Measurements from ENCODE around the gene OR51T1. TPM values are rescaled to one million over a fixed set of nuclear protein-coding genes. Genes with fewer than 3 reads are reported as not detected.

OR51T1 gene
- total and polyA plus RNA-seq, 4 donors, result not detected

GRCh38 chr11:4921796-4922195 lies 40.1 kb downstream of the OR51T1 start:
- ATAC-seq (ENCODE audit: insufficient read depth, low FRiP score) (no peak), DNase-seq (no peak)
- no peaks in the 10 kb centered on the region for H3K36me3 ChIP-seq (ENCODE audit: control insufficient read depth in 4 of 4, insufficient read depth in 4 of 4, low read length in 4 of 4)
- H3K4me3 ChIP-seq, result no peak overlapping the region
- TF ChIP-seq, protein P1, sequence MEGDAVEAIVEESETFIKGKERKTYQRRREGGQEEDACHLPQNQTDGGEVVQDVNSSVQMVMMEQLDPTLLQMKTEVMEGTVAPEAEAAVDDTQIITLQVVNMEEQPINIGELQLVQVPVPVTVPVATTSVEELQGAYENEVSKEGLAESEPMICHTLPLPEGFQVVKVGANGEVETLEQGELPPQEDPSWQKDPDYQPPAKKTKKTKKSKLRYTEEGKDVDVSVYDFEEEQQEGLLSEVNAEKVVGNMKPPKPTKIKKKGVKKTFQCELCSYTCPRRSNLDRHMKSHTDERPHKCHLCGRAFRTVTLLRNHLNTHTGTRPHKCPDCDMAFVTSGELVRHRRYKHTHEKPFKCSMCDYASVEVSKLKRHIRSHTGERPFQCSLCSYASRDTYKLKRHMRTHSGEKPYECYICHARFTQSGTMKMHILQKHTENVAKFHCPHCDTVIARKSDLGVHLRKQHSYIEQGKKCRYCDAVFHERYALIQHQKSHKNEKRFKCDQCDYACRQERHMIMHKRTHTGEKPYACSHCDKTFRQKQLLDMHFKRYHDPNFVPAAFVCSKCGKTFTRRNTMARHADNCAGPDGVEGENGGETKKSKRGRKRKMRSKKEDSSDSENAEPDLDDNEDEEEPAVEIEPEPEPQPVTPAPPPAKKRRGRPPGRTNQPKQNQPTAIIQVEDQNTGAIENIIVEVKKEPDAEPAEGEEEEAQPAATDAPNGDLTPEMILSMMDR (IDR thresholded peaks at IDR 0.05; ENCODE audit: control extremely low read depth, extremely low read depth), result no peak
- H3K9me3 ChIP-seq (ENCODE audit: control insufficient read depth in 4 of 4, insufficient read depth in 3 of 4, low read length in 3 of 4), result peaks cover 0 to 3% (median 0%) of the 10 kb centered on the region in 4 donors
- WGBS, 2 donors, result 75 to 76% methylated on average over 1 of the region's 1 CpG
- no peaks in the 10 kb centered on the region for H3K4me1 ChIP-seq (ENCODE audit: control insufficient read depth in 5 of 5, insufficient read depth in 5 of 5, low read length in 5 of 5)
- H3K27me3 ChIP-seq (ENCODE audit: control insufficient read depth in 3 of 3, insufficient read depth in 3 of 3, low read length in 2 of 3), result no peaks in the 10 kb centered on the region
- H3K9ac ChIP-seq (ENCODE audit: insufficient read depth in 1 of 2, low read length in 2 of 2), result no peak overlapping the region
- H3K27ac ChIP-seq (ENCODE audit: low read depth in 1 of 2, low read length in 1 of 2), result no peak overlapping the region

GRCh38 chr11:4922304-4922703 lies 40.6 kb downstream of the OR51T1 start:
- no peaks in the 10 kb centered on the region for H3K4me1 ChIP-seq (ENCODE audit: control insufficient read depth in 5 of 5, insufficient read depth in 5 of 5, low read length in 5 of 5)
- H3K36me3 ChIP-seq (ENCODE audit: control insufficient read depth in 4 of 4, insufficient read depth in 4 of 4, low read length in 4 of 4), result no peaks in the 10 kb centered on the region
- no peak overlapping the region for H3K9ac ChIP-seq (ENCODE audit: insufficient read depth in 1 of 2, low read length in 2 of 2)
- TF ChIP-seq, protein P1 (IDR thresholded peaks at IDR 0.05; ENCODE audit: control extremely low read depth, extremely low read depth), result no peak
- WGBS, 2 donors, result 67 to 69% methylated on average over 1 of the region's 1 CpG
- no peak for ATAC-seq (ENCODE audit: insufficient read depth, low FRiP score)
- peaks cover 0 to 3% (median 0%) of the 10 kb centered on the region in 4 donors for H3K9me3 ChIP-seq (ENCODE audit: control insufficient read depth in 4 of 4, insufficient read depth in 3 of 4, low read length in 3 of 4)
- H3K27ac ChIP-seq (ENCODE audit: low read depth in 1 of 2, low read length in 1 of 2), result no peak overlapping the region
- H3K27me3 ChIP-seq (ENCODE audit: control insufficient read depth in 3 of 3, insufficient read depth in 3 of 3, low read length in 2 of 3), result no peaks in the 10 kb centered on the region
- H3K4me3 ChIP-seq, result no peak overlapping the region
- DNase-seq, result no peak

- 73 to 100% methylated on average over 1 of the region's 1 CpG for WGBS, 2 donors
- TF ChIP-seq, protein P1 (IDR thresholded peaks at IDR 0.05; ENCODE audit: control extremely low read depth, extremely low read depth), result no peak
- H3K4me3 ChIP-seq, result no peak within 1 kb of the TSS
Measured at GRCh38 chr11:4924239-4924638, 42.5 kb downstream of the OR51T1 start, which contains the start of gene OR51G1. Gene OR51G1, minus strand, starts transcription at chr11:4924339. Its CDS starts 0 bp downstream, at chr11:4924339.

GRCh38 chr11:4926608-4927007 lies 44.9 kb downstream of the OR51T1 start:
- H3K9me3 ChIP-seq (ENCODE audit: control insufficient read depth in 4 of 4, insufficient read depth in 3 of 4, low read length in 3 of 4), result no peaks in the 10 kb centered on the region
- no peak for ATAC-seq (ENCODE audit: insufficient read depth, low FRiP score)
- no peaks in the 10 kb centered on the region for H3K4me1 ChIP-seq (ENCODE audit: control insufficient read depth in 5 of 5, insufficient read depth in 5 of 5, low read length in 5 of 5)
- H3K27ac ChIP-seq (ENCODE audit: low read depth in 1 of 2, low read length in 1 of 2), result no peak overlapping the region
- no peak for DNase-seq
- no peaks in the 10 kb centered on the region for H3K27me3 ChIP-seq (ENCODE audit: control insufficient read depth in 3 of 3, insufficient read depth in 3 of 3, low read length in 2 of 3)
- TF ChIP-seq, protein P1 (IDR thresholded peaks at IDR 0.05; ENCODE audit: control extremely low read depth, extremely low read depth), result no peak
- no peak overlapping the region for H3K4me3 ChIP-seq
- no peak overlapping the region for H3K9ac ChIP-seq (ENCODE audit: insufficient read depth in 1 of 2, low read length in 2 of 2)
- no peaks in the 10 kb centered on the region for H3K36me3 ChIP-seq (ENCODE audit: control insufficient read depth in 4 of 4, insufficient read depth in 4 of 4, low read length in 4 of 4)

More at GRCh38 chr11:4924239-4924638, 42.5 kb downstream of the OR51T1 start, which contains the start of gene OR51G1:
- Histone ChIP-seq H3K4me1 (ENCODE audit: control insufficient read depth in 5 of 5, insufficient read depth in 5 of 5, low read length in 5 of 5) (no peaks in the 10 kb centered on the region), H3K27ac (ENCODE audit: low read depth in 1 of 2, low read length in 1 of 2) (no peak within 1 kb of the TSS), H3K9me3 (ENCODE audit: control insufficient read depth in 4 of 4, insufficient read depth in 3 of 4, low read length in 3 of 4) (peaks cover 0 to under 1% (median 0%) of the 10 kb centered on the region in 4 donors), H3K27me3 (ENCODE audit: control insufficient read depth in 3 of 3, insufficient read depth in 3 of 3, low read length in 2 of 3) (no peaks in the 10 kb centered on the region), H3K36me3 (ENCODE audit: control insufficient read depth in 4 of 4, insufficient read depth in 4 of 4, low read length in 4 of 4) (no peaks in the 10 kb centered on the region), H3K9ac (ENCODE audit: insufficient read depth in 1 of 2, low read length in 2 of 2) (no peak within 1 kb of the TSS)
- DNase-seq (no peak), ATAC-seq (ENCODE audit: insufficient read depth, low FRiP score) (no peak)

Measured in lung (tissue), 12 donors.